22Rv1 (cell line): ENCODE measurements around the gene CHRNB2.

ENCODE experiments used
- CTCF ChIP-seq: fragments of 450-650 bp; IDR thresholded peaks from 2 replicates; pipeline ENCODE4 v1.5.1; 2017; ENCODE audit warnings: mild to moderate bottlenecking
- ZFX ChIP-seq: fragments of 450-650 bp; IDR thresholded peaks from 2 replicates; pipeline ENCODE4 v1.6.1; 2017; ENCODE audit warnings: antibody characterized with exemption, borderline replicate concordance

GRCh38 chr1:154575147-154575927, 7.8 kb downstream of the CHRNB2 start:
- TF ChIP-seq CTCF (no peak), ZFX (no peak)
